ENCODE measurements around the gene CAMK2B. TPM values are rescaled to one million over a fixed set of nuclear protein-coding genes. Genes with fewer than 3 reads are reported as not detected.

CAMK2B gene
- total and polyA plus RNA-seq, 2 experiments from 2014 or later = not detected

DNA sequence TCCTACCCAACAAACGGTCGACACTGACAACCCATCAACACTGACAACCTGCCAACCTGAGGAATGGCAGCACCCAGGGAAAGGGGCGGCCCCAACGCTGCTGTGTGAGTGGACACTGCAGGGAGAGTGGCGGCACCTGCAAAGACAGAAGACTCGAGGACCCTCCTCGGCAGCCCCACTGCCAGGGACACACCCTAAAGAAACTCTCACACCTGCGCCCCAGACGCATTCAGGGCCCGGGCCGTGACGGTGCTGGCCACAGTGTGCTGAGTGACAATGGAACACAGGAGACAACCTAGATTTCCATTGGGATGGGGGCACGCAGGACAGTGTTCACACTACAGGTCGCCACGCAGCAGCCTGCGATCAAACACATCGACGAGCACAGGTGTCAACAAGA, 3.6 kb downstream of the CAMK2B start:
- H3F3A ChIP-seq (replicated peaks; ENCODE audit: low read depth) = no peaks in the 10 kb centered on the region
- no peaks in the 10 kb centered on the region for H4K20me1 ChIP-seq (replicated peaks; ENCODE audit: insufficient read depth)
- no peak overlapping the region for H3K4me2 ChIP-seq
- no peaks in the 10 kb centered on the region for H3K9me2 ChIP-seq (ENCODE audit: insufficient read depth)
- Mint-ChIP-seq H3K27me3 (ENCODE audit: insufficient read depth, low read depth, poor library complexity) (peaks cover 36% of the 10 kb centered on the region), H3K27ac (no peak overlapping the region), H3K9me3 (peaks cover 2% of the 10 kb centered on the region; the same call in 2 of the 3 replicates), H3K4me1 (peaks cover 14% of the 10 kb centered on the region), H3K36me3 (ENCODE audit: low read depth) (peaks cover 3% of the 10 kb centered on the region; the same call in 1 of the 3 replicates), H3K4me3 (no peak overlapping the region)
- H3K36me3 ChIP-seq (ENCODE audit: insufficient read depth) = no peaks in the 10 kb centered on the region
- no peak overlapping the region for H3K4me3 ChIP-seq
- DNase-seq (ENCODE audit: low spot score) (no peak), ATAC-seq (no peak)
- no peak overlapping the region for H3K27ac ChIP-seq (ENCODE audit: low read depth)
- TF ChIP-seq POLR2AphosphoS5 (IDR thresholded peaks at IDR 0.05; ENCODE audit: low read depth) = no peak
- TF ChIP-seq, protein P1, sequence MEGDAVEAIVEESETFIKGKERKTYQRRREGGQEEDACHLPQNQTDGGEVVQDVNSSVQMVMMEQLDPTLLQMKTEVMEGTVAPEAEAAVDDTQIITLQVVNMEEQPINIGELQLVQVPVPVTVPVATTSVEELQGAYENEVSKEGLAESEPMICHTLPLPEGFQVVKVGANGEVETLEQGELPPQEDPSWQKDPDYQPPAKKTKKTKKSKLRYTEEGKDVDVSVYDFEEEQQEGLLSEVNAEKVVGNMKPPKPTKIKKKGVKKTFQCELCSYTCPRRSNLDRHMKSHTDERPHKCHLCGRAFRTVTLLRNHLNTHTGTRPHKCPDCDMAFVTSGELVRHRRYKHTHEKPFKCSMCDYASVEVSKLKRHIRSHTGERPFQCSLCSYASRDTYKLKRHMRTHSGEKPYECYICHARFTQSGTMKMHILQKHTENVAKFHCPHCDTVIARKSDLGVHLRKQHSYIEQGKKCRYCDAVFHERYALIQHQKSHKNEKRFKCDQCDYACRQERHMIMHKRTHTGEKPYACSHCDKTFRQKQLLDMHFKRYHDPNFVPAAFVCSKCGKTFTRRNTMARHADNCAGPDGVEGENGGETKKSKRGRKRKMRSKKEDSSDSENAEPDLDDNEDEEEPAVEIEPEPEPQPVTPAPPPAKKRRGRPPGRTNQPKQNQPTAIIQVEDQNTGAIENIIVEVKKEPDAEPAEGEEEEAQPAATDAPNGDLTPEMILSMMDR (conservative IDR thresholded peaks at IDR 0.05; ENCODE audit: low read depth in 2 of 2) = no peak
- H3K79me2 ChIP-seq (replicated peaks; ENCODE audit: insufficient read depth) = no peaks in the 10 kb centered on the region
- no peaks in the 10 kb centered on the region for H3K4me1 ChIP-seq (ENCODE audit: insufficient read depth)
- H2AFZ ChIP-seq = no peak overlapping the region; the same call in 1 of the 2 replicates
- peaks cover 46% of the 10 kb centered on the region for H3K27me3 ChIP-seq (ENCODE audit: insufficient read depth)

DNA sequence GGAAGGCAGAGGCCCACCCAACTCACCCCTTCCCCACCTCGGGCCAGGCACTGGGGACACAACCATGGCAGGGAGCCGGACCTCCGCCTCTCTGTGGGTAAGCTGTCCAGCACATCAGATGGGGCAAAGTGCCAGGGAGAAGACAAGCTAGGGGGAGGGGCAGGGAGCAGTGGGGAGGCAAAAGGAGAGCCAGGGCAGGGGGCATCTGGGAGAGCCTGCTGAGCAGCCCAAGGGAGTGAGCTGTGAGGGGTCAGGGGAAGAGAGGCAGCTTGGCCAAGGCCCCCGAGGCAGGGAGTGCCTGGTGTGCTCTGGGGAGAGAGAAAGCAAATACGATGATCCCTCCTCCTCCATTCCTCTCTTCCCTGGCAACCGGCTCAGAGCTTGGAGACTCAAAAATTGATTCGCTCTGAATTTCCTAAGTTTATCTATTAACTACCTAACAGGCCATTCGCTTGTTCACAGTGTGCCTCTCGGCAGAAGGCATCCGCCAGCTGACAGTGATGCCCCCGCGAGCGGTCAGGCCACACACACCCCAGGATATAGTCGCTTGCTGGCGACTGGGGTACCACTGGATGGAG, 4.5 kb downstream of the CAMK2B start:
- ATAC-seq = no peak
- Mint-ChIP-seq H3K9me3 (peaks cover 2% of the 10 kb centered on the region; the same call in 2 of the 3 replicates), H3K4me3 (no peak overlapping the region), H3K36me3 (ENCODE audit: low read depth) (peaks cover 2% of the 10 kb centered on the region; the same call in 1 of the 3 replicates), H3K4me1 (peaks cover 10% of the 10 kb centered on the region), H3K27me3 (ENCODE audit: insufficient read depth, low read depth, poor library complexity) (peaks cover 28% of the 10 kb centered on the region), H3K27ac (no peak overlapping the region)
- DNase-seq (ENCODE audit: low spot score) = no peak
- H3K4me1 ChIP-seq (ENCODE audit: insufficient read depth) = no peaks in the 10 kb centered on the region
- peaks cover 37% of the 10 kb centered on the region for H3K27me3 ChIP-seq (ENCODE audit: insufficient read depth)
- H3K4me2 ChIP-seq = no peak overlapping the region
- H3K27ac ChIP-seq (ENCODE audit: low read depth) = no peak overlapping the region
- no peaks in the 10 kb centered on the region for H3K79me2 ChIP-seq (replicated peaks; ENCODE audit: insufficient read depth)
- no peaks in the 10 kb centered on the region for H3F3A ChIP-seq (replicated peaks; ENCODE audit: low read depth)
- no peaks in the 10 kb centered on the region for H3K9me2 ChIP-seq (ENCODE audit: insufficient read depth)
- H3K4me3 ChIP-seq = no peak overlapping the region
- no peak overlapping the region for H2AFZ ChIP-seq
- H4K20me1 ChIP-seq (replicated peaks; ENCODE audit: insufficient read depth) = no peaks in the 10 kb centered on the region
- no peaks in the 10 kb centered on the region for H3K36me3 ChIP-seq (ENCODE audit: insufficient read depth)
- TF ChIP-seq, protein P2, sequence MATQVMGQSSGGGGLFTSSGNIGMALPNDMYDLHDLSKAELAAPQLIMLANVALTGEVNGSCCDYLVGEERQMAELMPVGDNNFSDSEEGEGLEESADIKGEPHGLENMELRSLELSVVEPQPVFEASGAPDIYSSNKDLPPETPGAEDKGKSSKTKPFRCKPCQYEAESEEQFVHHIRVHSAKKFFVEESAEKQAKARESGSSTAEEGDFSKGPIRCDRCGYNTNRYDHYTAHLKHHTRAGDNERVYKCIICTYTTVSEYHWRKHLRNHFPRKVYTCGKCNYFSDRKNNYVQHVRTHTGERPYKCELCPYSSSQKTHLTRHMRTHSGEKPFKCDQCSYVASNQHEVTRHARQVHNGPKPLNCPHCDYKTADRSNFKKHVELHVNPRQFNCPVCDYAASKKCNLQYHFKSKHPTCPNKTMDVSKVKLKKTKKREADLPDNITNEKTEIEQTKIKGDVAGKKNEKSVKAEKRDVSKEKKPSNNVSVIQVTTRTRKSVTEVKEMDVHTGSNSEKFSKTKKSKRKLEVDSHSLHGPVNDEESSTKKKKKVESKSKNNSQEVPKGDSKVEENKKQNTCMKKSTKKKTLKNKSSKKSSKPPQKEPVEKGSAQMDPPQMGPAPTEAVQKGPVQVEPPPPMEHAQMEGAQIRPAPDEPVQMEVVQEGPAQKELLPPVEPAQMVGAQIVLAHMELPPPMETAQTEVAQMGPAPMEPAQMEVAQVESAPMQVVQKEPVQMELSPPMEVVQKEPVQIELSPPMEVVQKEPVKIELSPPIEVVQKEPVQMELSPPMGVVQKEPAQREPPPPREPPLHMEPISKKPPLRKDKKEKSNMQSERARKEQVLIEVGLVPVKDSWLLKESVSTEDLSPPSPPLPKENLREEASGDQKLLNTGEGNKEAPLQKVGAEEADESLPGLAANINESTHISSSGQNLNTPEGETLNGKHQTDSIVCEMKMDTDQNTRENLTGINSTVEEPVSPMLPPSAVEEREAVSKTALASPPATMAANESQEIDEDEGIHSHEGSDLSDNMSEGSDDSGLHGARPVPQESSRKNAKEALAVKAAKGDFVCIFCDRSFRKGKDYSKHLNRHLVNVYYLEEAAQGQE (IDR thresholded peaks at IDR 0.05; ENCODE audit: unreplicated experiment) = no peak
- no peak for TF ChIP-seq EZH2phosphoT487 (IDR thresholded peaks at IDR 0.05; ENCODE audit: unreplicated experiment)
- no peak for TF ChIP-seq ZNF331 (CRISPR knock-in tag; IDR thresholded peaks at IDR 0.05; ENCODE audit: low read depth)
- no peak for TF ChIP-seq JUNB (IDR thresholded peaks at IDR 0.05; ENCODE audit: unreplicated experiment)
- TF ChIP-seq ZNF114 (CRISPR knock-in tag; IDR thresholded peaks at IDR 0.05) = no peak
- TF ChIP-seq NANOG (IDR thresholded peaks at IDR 0.05; ENCODE audit: borderline replicate concordance) = no peak
- TF ChIP-seq, protein P3, sequence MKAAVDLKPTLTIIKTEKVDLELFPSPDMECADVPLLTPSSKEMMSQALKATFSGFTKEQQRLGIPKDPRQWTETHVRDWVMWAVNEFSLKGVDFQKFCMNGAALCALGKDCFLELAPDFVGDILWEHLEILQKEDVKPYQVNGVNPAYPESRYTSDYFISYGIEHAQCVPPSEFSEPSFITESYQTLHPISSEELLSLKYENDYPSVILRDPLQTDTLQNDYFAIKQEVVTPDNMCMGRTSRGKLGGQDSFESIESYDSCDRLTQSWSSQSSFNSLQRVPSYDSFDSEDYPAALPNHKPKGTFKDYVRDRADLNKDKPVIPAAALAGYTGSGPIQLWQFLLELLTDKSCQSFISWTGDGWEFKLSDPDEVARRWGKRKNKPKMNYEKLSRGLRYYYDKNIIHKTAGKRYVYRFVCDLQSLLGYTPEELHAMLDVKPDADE (IDR thresholded peaks at IDR 0.05) = no peak
- no peak for TF ChIP-seq EZH2 (IDR thresholded peaks at IDR 0.05; ENCODE audit: low read depth, unreplicated experiment)

Data from GM23338 (cell line).